OCI-LY7 (cell line): ENCODE results near the gene ANKRD44. TPM values are rescaled to one million over a fixed set of nuclear protein-coding genes. Genes with fewer than 3 reads are reported as not detected.
"Not testable (repeated sequence)": the region's sequence is repeated elsewhere in the genome, so short reads cannot be mapped to it uniquely, and the experiment has no call there.

ENCODE experiments used
- BruUV-seq: library from RNA; stranded (reverse); fragments of 400-500 nt; replicated peaks from 2 replicates; lab custom pipeline; 2021; lab: Mats Ljungman, UMichigan
- CTCF ChIA-PET: fragments of 300-600 bp; sonication (Branson Sonifier 250); formaldehyde crosslinking; loops from one replicate; lab custom pipeline; 2022; ENCODE audit warnings: antibody characterized with exemption; ENCODE audit not compliant: unreplicated experiment; lab: Charles Lee
- POLR2A ChIA-PET: fragments of 300-600 bp; sonication (Branson Sonifier 250); formaldehyde crosslinking; loops from one replicate; lab custom pipeline; 2022; ENCODE audit warnings: antibody characterized with exemption; lab: Charles Lee
- DNase-seq: peaks from one replicate; pipeline ENCODE4 v3.0.0-alpha.2; 2015; ENCODE audit warnings: low spot score
- H2AFZ ChIP-seq: fragments of 200-600 bp; sonication (generic), shearing (Covaris generic); 2 replicates; pipeline ENCODE4 v1.6.1; 2014; ENCODE audit warnings: mild to moderate bottlenecking, antibody characterized with exemption, low read length, moderate library complexity
- H3K27ac ChIP-seq: fragments of 200-600 bp; sonication (generic); 2 replicates; pipeline ENCODE4 v1.5.1; 2014; ENCODE audit warnings: mixed run types, low read depth, mild to moderate bottlenecking, moderate library complexity, low read length, inconsistent platforms; ENCODE audit not compliant: poor library complexity, severe bottlenecking
- H3K36me3 ChIP-seq: fragments of 200-600 bp; sonication (generic); 2 replicates; pipeline ENCODE4 v1.6.1; 2014; ENCODE audit warnings: mild to moderate bottlenecking, antibody characterized with exemption, low read length, moderate library complexity, mixed read lengths; ENCODE audit not compliant: insufficient read depth
- H3K4me1 ChIP-seq: fragments of 200-600 bp; sonication (generic); 2 replicates; pipeline ENCODE4 v1.5.1; 2014; ENCODE audit warnings: mild to moderate bottlenecking, low read length; ENCODE audit not compliant: insufficient read depth, poor library complexity, severe bottlenecking
- H3K4me2 ChIP-seq: fragments of 200-600 bp; sonication (generic); 2 replicates; pipeline ENCODE4 v1.6.1; 2014; ENCODE audit warnings: mild to moderate bottlenecking, low read length
- H3K4me3 ChIP-seq: fragments of 200-600 bp; sonication (generic); 2 replicates; pipeline ENCODE4 v1.5.1; 2014; ENCODE audit warnings: mild to moderate bottlenecking, low read depth, low read length; ENCODE audit not compliant: poor library complexity, severe bottlenecking
- H3K79me2 ChIP-seq: fragments of 200-600 bp; sonication (generic); 2 replicates; pipeline ENCODE4 v1.6.1; 2016; ENCODE audit warnings: low read depth, mild to moderate bottlenecking, low read length, moderate library complexity, mixed read lengths; ENCODE audit not compliant: insufficient read depth
- H3K9me2 ChIP-seq: fragments of 200-600 bp; sonication (generic); 2 replicates; pipeline ENCODE4 v1.6.1; 2016; ENCODE audit warnings: mild to moderate bottlenecking, low read length, mixed read lengths; ENCODE audit not compliant: insufficient read depth
- H3K9me3 ChIP-seq: fragments of 200-600 bp; sonication (generic); 2 replicates; pipeline ENCODE4 v1.6.1; 2014; ENCODE audit warnings: mild to moderate bottlenecking, mixed run types, low read length, mixed read lengths
- H4K20me1 ChIP-seq: fragments of 200-600 bp; sonication (generic); 2 replicates; pipeline ENCODE4 v1.6.1; 2014; ENCODE audit warnings: mild to moderate bottlenecking, antibody characterized with exemption, low read length, moderate library complexity, mixed read lengths; ENCODE audit not compliant: insufficient read depth
- EZH2phosphoT487 ChIP-seq: fragments of 200-600 bp; sonication (generic); IDR thresholded peaks from 2 replicates; pipeline ENCODE4 v1.6.1; 2018; ENCODE audit warnings: low read depth, borderline replicate concordance, mild to moderate bottlenecking, mixed run types, antibody characterized with exemption, low read length, moderate library complexity, mixed read lengths
- intact Hi-C: fragments of 100-400 bp; cut with micrococcal nuclease; formaldehyde crosslinking; loops from one replicate; pipeline ENCODE4 v1.10.0; 2022; ENCODE audit not compliant: unreplicated experiment
- total RNA-seq, 2 experiments: library from RNA; depleted of rRNA in 1 of 2; stranded (reverse); fragments of >200 nt in 1 of 2; shearing (Covaris generic) in 1 of 2; gene quantifications; 2 replicates each; pipeline ENCODE4 v1.2.3, GENCODE V29; 2014 to 2022
- TF ChIP-seq, protein P1 (sequence below): fragments of 200-600 bp; sonication (generic); conservative IDR thresholded peaks from 2 replicates; pipeline ENCODE4 v1.5.1; 2014; ENCODE audit warnings: mild to moderate bottlenecking, antibody characterized with exemption, low read length, moderate library complexity, mixed read lengths

Gene ANKRD44
- total RNA-seq, 2 experiments from 2014 or later: 69.4 to 73.7 TPM

DNA sequence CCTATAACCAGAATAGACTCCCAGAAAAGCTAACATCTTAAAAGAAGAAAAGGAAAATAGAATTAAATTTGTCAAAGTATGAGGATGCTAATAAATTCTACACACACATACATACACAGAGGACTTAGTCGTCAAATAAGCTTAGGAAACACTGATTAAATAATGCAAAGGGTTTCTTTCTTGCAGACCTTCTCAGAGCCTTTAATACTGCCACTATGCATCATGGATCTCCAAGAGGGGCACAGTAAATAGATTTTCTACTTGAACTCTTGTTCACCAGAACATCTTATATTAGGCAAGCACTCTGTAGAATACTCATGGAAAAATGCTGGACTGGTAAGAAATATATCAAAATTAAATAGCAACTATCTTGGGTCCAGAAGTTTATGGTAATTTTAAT lies 69.4 kb downstream of the ANKRD44 start:
- POLR2A ChIA-PET: interaction anchor here (0.6 to 4.6 kb wide), 18 partner anchors 9 to 955 kb away, joined by 3 to 46 read pairs (median 6); partner anchors contain the start of gene ANKRD44
- Histone ChIP-seq H3K9me2 (no peaks in the 10 kb centered on the region), H3K27ac (peak overlapping the region; percentile 63), H4K20me1 (peaks cover 4% of the 10 kb centered on the region; the same call in 1 of the 2 replicates), H3K4me1 (peaks cover 55% of the 10 kb centered on the region), H2AFZ (peak overlapping the region; percentile 8; the same call in 1 of the 2 replicates), H3K36me3 (no peaks in the 10 kb centered on the region; the same call in 1 of the 2 replicates), H3K4me2 (peak overlapping the region; percentile 70), H3K79me2 (peaks cover 56% of the 10 kb centered on the region), H3K4me3 (peak overlapping the region; percentile 27), H3K9me3 (no peaks in the 10 kb centered on the region)
- TF ChIP-seq EZH2phosphoT487: no peak
- TF ChIP-seq, protein P1, sequence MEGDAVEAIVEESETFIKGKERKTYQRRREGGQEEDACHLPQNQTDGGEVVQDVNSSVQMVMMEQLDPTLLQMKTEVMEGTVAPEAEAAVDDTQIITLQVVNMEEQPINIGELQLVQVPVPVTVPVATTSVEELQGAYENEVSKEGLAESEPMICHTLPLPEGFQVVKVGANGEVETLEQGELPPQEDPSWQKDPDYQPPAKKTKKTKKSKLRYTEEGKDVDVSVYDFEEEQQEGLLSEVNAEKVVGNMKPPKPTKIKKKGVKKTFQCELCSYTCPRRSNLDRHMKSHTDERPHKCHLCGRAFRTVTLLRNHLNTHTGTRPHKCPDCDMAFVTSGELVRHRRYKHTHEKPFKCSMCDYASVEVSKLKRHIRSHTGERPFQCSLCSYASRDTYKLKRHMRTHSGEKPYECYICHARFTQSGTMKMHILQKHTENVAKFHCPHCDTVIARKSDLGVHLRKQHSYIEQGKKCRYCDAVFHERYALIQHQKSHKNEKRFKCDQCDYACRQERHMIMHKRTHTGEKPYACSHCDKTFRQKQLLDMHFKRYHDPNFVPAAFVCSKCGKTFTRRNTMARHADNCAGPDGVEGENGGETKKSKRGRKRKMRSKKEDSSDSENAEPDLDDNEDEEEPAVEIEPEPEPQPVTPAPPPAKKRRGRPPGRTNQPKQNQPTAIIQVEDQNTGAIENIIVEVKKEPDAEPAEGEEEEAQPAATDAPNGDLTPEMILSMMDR: no peak
- CTCF ChIA-PET: no interaction called here
- DNase-seq: no peak
- intact Hi-C loops: no loop called here
- no TSS peak for BruUV-seq

DNA sequence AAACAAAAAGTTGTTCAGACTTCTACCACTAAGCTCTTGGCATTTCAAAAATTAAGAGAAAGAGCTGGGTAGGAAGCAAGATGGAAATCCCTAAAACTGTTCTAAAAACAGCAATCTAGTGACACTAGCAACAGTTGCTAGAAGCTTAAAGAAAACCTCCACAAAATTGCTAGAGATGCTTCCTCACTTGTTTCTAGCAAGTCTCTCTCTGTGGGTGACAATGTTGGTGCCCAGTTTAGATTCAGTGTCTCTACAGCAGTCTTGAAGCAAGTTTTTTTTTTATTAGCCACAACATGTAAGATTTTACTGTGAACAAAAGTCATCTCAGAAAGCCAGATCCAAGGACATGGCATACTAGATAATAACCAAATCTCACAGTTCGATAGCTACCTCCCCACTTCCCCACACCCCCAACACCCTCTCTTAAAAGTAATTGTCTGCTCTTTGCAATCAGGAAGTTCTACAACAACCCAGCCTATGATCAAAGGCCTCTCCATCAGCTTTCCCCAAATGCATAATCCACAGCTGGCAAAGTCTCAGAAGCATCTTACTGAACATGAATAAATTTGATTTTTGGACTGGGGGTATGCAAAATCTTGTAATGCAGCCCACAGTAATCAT lies 70.0 kb downstream of the ANKRD44 start:
- peak overlapping the region; percentile 27 for H3K4me3 ChIP-seq
- ChIA-PET CTCF (interaction anchor here (0.6 to 1.0 kb wide), 3 partner anchors 11 to 68 kb away, joined by 3 read pairs; no protein-coding TSS in a partner anchor), POLR2A (interaction anchor here (0.6 to 4.6 kb wide), 30 partner anchors 8 to 954 kb away, joined by 3 to 46 read pairs (median 4); partner anchors contain the start of gene ANKRD44)
- intact Hi-C loops: no loop called here
- H3K36me3 ChIP-seq: no peaks in the 10 kb centered on the region; the same call in 1 of the 2 replicates
- no peaks in the 10 kb centered on the region for H3K9me2 ChIP-seq
- H3K4me1 ChIP-seq: peaks cover 57% of the 10 kb centered on the region
- H4K20me1 ChIP-seq: peaks cover 4% of the 10 kb centered on the region; the same call in 1 of the 2 replicates
- TF ChIP-seq EZH2phosphoT487: no peak
- TF ChIP-seq, protein P1: no peak
- H3K79me2 ChIP-seq: peaks cover 58% of the 10 kb centered on the region
- H2AFZ ChIP-seq: peak overlapping the region; percentile 8; the same call in 1 of the 2 replicates
- no peaks in the 10 kb centered on the region for H3K9me3 ChIP-seq
- H3K4me2 ChIP-seq: peak overlapping the region; percentile 70
- DNase-seq: peak; percentile 48
- H3K27ac ChIP-seq: peak overlapping the region; percentile 63
- no TSS peak for BruUV-seq

GRCh38 chr2:197240018-197240417 lies 70.6 kb downstream of the ANKRD44 start:
- peak overlapping the region; percentile 47 for H3K4me3 ChIP-seq
- H3K9me2 ChIP-seq, H3K9me3 ChIP-seq, BruUV-seq, intact Hi-C loops, DNase-seq, H4K20me1 ChIP-seq, H2AFZ ChIP-seq, H3K36me3 ChIP-seq: not testable (repeated sequence)
- peak overlapping the region; percentile 70 for H3K4me2 ChIP-seq
- H3K27ac ChIP-seq: peak overlapping the region; percentile 63
- H3K79me2 ChIP-seq: peaks cover 58% of the 10 kb centered on the region
- ChIA-PET POLR2A (interaction anchor here (0.6 to 4.6 kb wide), 25 partner anchors 8 to 220 kb away, joined by 3 to 46 read pairs (median 5); partner anchors contain the start of gene ANKRD44), CTCF (interaction anchor here (0.6 to 1.0 kb wide), 3 partner anchors 11 to 69 kb away, joined by 3 read pairs; no protein-coding TSS in a partner anchor)
- H3K4me1 ChIP-seq: peaks cover 57% of the 10 kb centered on the region
